ENCODE results near the gene CLEC18A.
"Not testable (repeated sequence)": the region's sequence is repeated elsewhere in the genome, so short reads cannot be mapped to it uniquely, and the experiment has no call there.

CLEC18A gene

DNA sequence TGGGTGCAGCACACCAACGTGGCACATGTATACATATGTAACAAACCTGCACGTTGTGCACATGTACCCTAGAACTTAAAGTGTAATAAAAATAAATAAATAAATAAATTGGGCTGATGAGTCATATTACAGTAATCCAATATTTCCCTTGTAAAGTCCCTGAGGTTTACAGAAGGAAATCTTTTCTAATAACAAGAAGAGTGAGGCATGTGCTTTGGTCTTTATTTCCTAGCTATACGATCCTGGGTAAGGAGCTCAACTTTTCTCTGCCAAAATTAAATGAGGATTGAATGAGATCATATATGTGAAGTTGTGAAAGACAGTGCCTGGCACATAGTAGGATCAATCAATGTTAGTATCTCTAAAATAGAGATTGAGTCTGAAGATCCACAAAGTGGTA is 57.5 kb downstream of the CLEC18A start:
- not testable (repeated sequence) for DNase-seq (ENCODE audit: low spot score in 2 of 2); H3K4me3 Mint-ChIP-seq; ATAC-seq (ENCODE audit: low read depth); H3K4me1 Mint-ChIP-seq; H3K27me3 Mint-ChIP-seq; H3K27ac Mint-ChIP-seq; H3K9me3 Mint-ChIP-seq
- H3K36me3 Mint-ChIP-seq = peaks cover 26% of the 10 kb centered on the region

DNA sequence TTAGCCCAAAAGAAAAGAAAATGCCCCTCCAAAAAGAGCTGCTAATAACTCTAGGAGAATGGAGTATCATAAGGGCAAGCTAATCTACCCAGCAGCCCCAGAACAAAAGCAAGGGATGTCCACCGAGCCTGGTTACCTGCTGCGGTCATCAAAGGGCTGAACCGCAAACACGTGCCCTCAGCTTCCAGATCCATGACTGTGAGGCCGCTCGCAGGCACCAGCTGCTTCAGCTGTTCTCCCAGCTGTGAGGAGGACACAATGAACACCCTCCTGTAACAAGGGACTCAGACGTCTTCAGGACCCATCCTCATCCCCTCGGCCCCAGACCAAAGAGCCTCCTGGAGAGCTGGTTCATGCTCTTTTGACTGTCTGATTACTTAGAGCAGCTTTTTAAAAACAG is 59.5 kb downstream of the CLEC18A start:
- H3K27ac Mint-ChIP-seq; H3K4me1 Mint-ChIP-seq; H3K9me3 Mint-ChIP-seq; H3K27me3 Mint-ChIP-seq; ATAC-seq (ENCODE audit: low read depth); H3K4me3 Mint-ChIP-seq; DNase-seq (ENCODE audit: low spot score in 2 of 2): not testable (repeated sequence)
- peaks cover 28% of the 10 kb centered on the region for H3K36me3 Mint-ChIP-seq

GRCh38 chr16:70011120-70011519 is 60.0 kb downstream of the CLEC18A start:
- not testable (repeated sequence) for H3K27ac Mint-ChIP-seq; H3K9me3 Mint-ChIP-seq; H3K4me1 Mint-ChIP-seq; ATAC-seq (ENCODE audit: low read depth); DNase-seq (ENCODE audit: low spot score in 2 of 2); H3K27me3 Mint-ChIP-seq; H3K4me3 Mint-ChIP-seq
- peaks cover 30% of the 10 kb centered on the region for H3K36me3 Mint-ChIP-seq

DNA sequence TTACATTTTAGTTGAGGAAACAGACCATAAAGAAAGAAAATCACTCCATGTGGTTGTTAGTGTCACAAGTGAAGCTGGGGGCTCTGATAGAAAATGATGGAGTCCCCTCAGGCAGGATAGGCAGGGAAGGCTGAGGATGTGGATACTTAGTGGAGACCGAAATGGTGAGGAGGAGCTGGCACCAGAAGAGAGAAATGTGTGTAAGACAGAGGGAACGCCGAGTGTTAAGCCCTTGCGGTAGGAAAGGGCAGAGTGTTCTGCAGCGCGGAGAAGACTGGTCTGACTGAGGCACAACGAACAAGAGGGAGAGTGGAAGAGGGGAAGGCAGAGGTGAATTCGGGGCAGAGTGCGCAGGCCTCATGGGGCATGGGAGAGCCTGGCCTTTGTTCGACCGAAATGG is 61.2 kb downstream of the CLEC18A start:
- not testable (repeated sequence) for ATAC-seq (ENCODE audit: low read depth); H3K9me3 Mint-ChIP-seq; H3K4me1 Mint-ChIP-seq; DNase-seq (ENCODE audit: low spot score in 2 of 2); H3K4me3 Mint-ChIP-seq; H3K27ac Mint-ChIP-seq; H3K27me3 Mint-ChIP-seq
- H3K36me3 Mint-ChIP-seq = peaks cover 31% of the 10 kb centered on the region

DNA sequence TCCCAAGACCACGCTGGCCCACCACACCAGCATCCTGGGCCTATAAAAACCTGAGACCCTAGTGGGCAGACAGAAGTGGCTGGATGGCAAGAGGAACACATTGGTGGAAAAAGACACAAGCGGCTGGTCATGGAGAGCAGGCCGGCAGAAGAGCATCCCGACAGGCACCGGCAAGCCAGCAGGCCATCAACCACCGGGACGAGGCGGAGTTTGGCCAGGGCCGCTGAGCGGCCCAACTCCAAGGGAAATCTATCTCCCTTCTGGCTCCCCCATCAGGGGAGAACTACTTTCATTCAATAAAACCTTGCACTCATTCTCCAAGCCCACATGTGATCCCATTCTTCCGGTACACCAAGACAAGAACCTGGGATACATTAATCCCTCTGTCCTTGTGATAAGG is 61.8 kb downstream of the CLEC18A start:
- H3K27me3 Mint-ChIP-seq; DNase-seq (ENCODE audit: low spot score in 2 of 2); H3K4me3 Mint-ChIP-seq; H3K9me3 Mint-ChIP-seq; ATAC-seq (ENCODE audit: low read depth); H3K4me1 Mint-ChIP-seq: not testable (repeated sequence)
- peaks cover 33% of the 10 kb centered on the region for H3K36me3 Mint-ChIP-seq
- peak overlapping the region; percentile 11 for H3K27ac Mint-ChIP-seq

All from memory B cell (primary cell).